ENCODE measurements around the gene STIL.

The STIL gene

DNA sequence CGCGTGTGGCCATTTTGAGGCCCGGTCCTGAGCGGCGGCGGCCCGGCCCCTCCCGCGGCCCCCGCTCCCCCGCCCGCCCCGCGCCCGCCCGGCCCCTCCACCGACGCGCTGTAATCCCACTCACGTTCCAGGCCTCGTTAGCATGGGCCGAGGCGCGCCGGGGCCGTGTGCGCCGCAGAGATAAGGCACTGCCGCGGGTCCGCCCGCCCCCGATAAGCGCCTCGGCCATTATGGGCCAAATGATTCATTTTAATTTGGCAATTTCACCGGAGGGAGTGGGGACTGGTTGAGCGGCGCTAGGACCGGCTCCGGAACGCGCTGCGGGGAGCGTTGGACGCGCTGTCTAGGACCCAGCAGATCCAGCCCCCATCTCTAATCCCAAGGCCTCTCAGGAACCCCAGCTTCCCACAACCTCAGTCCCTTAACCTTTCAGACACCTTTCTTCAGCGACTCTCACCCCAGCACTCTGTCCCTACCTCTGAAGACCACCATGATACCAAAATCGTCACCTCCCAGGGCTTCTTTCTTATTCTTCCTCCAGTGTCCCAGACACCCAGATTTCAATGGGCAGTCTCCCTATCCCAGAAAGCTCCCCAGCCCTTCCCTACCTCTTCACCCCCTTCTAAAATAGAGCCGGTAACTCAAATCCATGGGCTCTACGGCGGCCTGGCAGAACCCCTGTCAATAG, 81.6 kb downstream of the STIL start, which contains the start of gene TAL1:
Gene TAL1, minus strand, starts transcription at position 39 of the 688 bp plus-strand sequence. CDS start 6,337 bp downstream, outside the sequence.
- TF ChIP-seq, protein P1, sequence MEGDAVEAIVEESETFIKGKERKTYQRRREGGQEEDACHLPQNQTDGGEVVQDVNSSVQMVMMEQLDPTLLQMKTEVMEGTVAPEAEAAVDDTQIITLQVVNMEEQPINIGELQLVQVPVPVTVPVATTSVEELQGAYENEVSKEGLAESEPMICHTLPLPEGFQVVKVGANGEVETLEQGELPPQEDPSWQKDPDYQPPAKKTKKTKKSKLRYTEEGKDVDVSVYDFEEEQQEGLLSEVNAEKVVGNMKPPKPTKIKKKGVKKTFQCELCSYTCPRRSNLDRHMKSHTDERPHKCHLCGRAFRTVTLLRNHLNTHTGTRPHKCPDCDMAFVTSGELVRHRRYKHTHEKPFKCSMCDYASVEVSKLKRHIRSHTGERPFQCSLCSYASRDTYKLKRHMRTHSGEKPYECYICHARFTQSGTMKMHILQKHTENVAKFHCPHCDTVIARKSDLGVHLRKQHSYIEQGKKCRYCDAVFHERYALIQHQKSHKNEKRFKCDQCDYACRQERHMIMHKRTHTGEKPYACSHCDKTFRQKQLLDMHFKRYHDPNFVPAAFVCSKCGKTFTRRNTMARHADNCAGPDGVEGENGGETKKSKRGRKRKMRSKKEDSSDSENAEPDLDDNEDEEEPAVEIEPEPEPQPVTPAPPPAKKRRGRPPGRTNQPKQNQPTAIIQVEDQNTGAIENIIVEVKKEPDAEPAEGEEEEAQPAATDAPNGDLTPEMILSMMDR (conservative IDR thresholded peaks at IDR 0.05; ENCODE audit: low read depth): no peak
- POLR2A ChIA-PET (ENCODE audit: low non-redundant PET): no interaction called here
- H3K27ac ChIP-seq: no peak within 1 kb of the TSS
- DNase-seq (ENCODE audit: low spot score): no peak
- CTCF ChIA-PET: no interaction called here

- H3K27ac ChIP-seq: no peak overlapping the region
- TF ChIP-seq, protein P1 (conservative IDR thresholded peaks at IDR 0.05; ENCODE audit: low read depth): no peak
- ChIA-PET POLR2A (ENCODE audit: low non-redundant PET) (no interaction called here), CTCF (no interaction called here)
- no peak for DNase-seq (ENCODE audit: low spot score)
Measured at GRCh38 chr1:47231301-47232186, 82.4 kb downstream of the STIL start.

DNA sequence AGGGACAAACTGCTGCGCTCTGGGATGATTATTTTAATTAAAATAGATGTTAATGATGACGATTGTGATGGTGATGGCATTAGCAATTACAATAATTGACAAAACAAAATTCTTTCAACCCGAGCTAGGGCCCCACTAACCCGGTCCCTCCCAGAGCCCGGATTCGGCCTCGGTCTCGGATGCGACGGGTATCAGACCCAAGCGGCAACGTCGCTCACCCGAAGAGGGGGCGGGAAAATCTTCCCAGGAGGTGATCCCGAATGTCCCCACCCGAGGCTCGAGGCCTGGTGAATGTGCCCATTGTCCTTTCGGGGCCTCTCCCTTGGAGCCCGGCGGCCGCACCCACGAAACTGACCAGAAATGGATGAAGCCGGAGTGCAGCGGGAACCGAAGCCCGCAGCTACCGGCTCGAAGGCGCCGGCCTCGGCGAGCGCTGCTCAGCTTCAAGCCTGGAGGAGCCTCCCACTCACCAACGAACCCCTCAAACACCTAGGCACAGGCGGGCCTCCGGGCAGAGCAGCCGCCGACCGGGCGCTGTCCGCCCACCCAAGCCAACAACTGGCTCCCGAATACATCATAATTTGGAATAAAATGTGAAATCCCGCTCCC, 83.2 kb downstream of the STIL start:
- ChIA-PET CTCF (no interaction called here), POLR2A (ENCODE audit: low non-redundant PET) (no interaction called here)
- DNase-seq (ENCODE audit: low spot score): no peak
- H3K27ac ChIP-seq: no peak overlapping the region
- TF ChIP-seq, protein P1 (conservative IDR thresholded peaks at IDR 0.05; ENCODE audit: low read depth): no peak

GRCh38 chr1:47229886-47230691, 83.9 kb downstream of the STIL start:
- ChIA-PET POLR2A (ENCODE audit: low non-redundant PET) (no interaction called here), CTCF (no interaction called here)
- H3K27ac ChIP-seq: no peak overlapping the region
- TF ChIP-seq, protein P1 (conservative IDR thresholded peaks at IDR 0.05; ENCODE audit: low read depth): no peak
- no peak for DNase-seq (ENCODE audit: low spot score)

- ChIA-PET CTCF (no interaction called here), POLR2A (ENCODE audit: low non-redundant PET) (no interaction called here)
- DNase-seq (ENCODE audit: low spot score): no peak
- no peak overlapping the region for H3K27ac ChIP-seq
- TF ChIP-seq, protein P1 (conservative IDR thresholded peaks at IDR 0.05; ENCODE audit: low read depth): no peak
Measured at GRCh38 chr1:47229031-47229885, 84.7 kb downstream of the STIL start.

All from RWPE1 (cell line).